Fibroblast of the aortic adventitia (primary cell): ENCODE data around the gene MAD1L1. TPM values are rescaled to one million over a fixed set of nuclear protein-coding genes. Genes with fewer than 3 reads are reported as not detected.

Experiments used
- DNase-seq: peaks from one replicate; pipeline ENCODE4 v3.0.0-alpha.2; 2010; ENCODE audit warnings: low read depth
- H3K4me3 ChIP-seq: 2 replicates; pipeline ENCODE4 v1.5.1; 2011; ENCODE audit warnings: low read depth, mild to moderate bottlenecking, control low read depth, low read length, moderate library complexity
- total RNA-seq: library from RNA; depleted of rRNA; stranded (reverse); fragments of >200 nt; gene quantifications from 2 replicates; pipeline ENCODE4 v1.2.3, GENCODE V29; 2012; ENCODE audit warnings: low replicate concordance
- TF ChIP-seq, protein P1 (sequence below): IDR thresholded peaks from 2 replicates; pipeline ENCODE4 v1.5.1; 2011; ENCODE audit warnings: mild to moderate bottlenecking, low read length, control low read depth, inconsistent platforms; ENCODE audit not compliant: insufficient read depth

The MAD1L1 gene
- total RNA-seq, 1 donor = 22.9 TPM

- TF ChIP-seq, protein P1, sequence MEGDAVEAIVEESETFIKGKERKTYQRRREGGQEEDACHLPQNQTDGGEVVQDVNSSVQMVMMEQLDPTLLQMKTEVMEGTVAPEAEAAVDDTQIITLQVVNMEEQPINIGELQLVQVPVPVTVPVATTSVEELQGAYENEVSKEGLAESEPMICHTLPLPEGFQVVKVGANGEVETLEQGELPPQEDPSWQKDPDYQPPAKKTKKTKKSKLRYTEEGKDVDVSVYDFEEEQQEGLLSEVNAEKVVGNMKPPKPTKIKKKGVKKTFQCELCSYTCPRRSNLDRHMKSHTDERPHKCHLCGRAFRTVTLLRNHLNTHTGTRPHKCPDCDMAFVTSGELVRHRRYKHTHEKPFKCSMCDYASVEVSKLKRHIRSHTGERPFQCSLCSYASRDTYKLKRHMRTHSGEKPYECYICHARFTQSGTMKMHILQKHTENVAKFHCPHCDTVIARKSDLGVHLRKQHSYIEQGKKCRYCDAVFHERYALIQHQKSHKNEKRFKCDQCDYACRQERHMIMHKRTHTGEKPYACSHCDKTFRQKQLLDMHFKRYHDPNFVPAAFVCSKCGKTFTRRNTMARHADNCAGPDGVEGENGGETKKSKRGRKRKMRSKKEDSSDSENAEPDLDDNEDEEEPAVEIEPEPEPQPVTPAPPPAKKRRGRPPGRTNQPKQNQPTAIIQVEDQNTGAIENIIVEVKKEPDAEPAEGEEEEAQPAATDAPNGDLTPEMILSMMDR = no peak
- H3K4me3 ChIP-seq = no peak overlapping the region
- no peak for DNase-seq
Observed at GRCh38 chr7:1810521-1810920, 422.2 kb downstream of the MAD1L1 start.

GRCh38 chr7:1809601-1810258 lies 423.0 kb downstream of the MAD1L1 start:
- TF ChIP-seq, protein P1 = no peak
- no peak for DNase-seq

GRCh38 chr7:1809070-1809469 lies 423.7 kb downstream of the MAD1L1 start:
- TF ChIP-seq, protein P1 = no peak
- no peak for DNase-seq

More at GRCh38 chr7:1809601-1810258, 423.0 kb downstream of the MAD1L1 start:
- no peak overlapping the region for H3K4me3 ChIP-seq

DNA sequence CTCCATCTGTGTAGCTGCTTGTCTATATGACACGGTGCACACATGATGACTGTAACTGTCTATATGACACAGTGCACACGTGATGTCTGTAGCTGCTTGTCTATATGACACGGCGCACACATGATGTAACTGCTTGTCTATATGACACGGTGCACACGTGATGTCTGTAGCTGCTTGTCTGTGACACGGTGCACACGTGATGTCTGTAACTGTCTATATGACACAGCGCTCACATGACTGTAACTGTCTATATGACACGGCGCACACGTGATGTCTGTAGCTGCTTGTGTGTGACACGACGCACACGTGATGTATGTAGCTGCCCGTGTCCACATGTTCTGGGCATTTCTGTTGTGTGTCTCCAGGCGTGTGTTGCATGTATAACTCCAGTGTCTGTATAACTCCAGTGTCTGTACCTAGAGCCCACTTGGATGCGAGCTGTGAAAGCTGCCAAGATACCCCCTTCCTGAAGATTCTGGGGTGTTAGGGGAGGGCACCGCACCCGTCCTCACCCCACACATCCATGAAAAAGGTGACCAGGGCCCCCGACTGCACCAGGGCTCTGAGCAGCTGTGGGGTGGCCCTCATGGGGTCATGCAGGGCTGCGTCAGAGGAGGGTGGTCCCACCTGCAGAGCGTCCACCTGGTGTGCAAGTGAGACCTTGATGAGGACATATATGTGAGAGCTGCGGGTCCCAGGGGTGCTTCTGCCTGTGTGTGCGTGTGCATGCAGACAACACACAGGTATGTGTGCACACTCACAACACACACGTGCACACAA lies 424.7 kb downstream of the MAD1L1 start:
- DNase-seq = no peak
- TF ChIP-seq, protein P1 = no peak
- no peak overlapping the region for H3K4me3 ChIP-seq

More at GRCh38 chr7:1809070-1809469, 423.7 kb downstream of the MAD1L1 start:
- H3K4me3 ChIP-seq = no peak overlapping the region

DNA sequence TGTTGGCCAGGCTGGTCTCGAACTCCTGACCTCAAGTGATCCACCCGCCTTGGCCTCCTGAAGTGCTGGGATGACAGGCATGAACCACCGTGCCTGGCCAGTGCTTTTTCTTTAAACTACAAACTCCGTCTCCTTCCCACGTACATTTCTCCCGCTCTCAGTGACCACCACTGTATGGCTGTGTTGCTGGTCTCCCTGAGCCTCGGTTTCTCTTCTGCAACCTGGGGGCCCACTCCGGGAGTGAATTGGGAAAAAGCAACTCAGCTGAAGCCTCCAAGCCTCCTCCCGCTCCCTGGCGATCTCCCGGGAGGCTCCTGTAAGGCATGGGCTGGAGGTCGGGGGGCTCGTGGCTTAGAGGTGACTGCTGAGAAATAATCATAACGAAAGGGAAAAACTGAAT lies 426.4 kb downstream of the MAD1L1 start:
- H3K4me3 ChIP-seq = no peak overlapping the region
- no peak for DNase-seq
- TF ChIP-seq, protein P1 = no peak

DNA sequence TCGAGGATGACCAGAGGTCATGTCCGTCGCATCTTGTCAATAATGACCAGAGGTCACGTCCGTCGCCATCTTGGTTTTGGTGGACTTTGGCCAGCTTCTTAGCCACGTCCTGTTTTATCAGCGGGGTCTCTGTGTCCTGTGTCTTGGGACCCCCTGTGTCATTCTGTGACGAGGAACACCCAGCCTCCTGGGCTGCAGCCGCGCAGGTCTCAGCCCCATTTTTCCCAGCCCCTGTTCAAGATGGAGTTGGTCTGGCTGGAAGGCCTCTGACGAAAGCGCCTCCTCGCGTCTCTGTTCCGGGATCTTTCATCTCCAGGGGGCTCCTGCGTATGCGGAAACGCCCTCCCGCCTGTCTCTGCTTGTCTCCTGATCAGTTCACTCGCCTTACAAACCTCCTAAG lies 428.4 kb downstream of the MAD1L1 start:
- TF ChIP-seq, protein P1 = no peak
- DNase-seq = no peak
- no peak overlapping the region for H3K4me3 ChIP-seq
